HG03457 (cell line): Measurements from ENCODE around the gene LPP.

Source experiments
- ATAC-seq: cut with Tn5 transposase; IDR thresholded peaks from one replicate; pipeline ENCODE4 v1.9.1; 2021; ENCODE audit warnings: moderate number of reproducible peaks; ENCODE audit not compliant: unreplicated experiment

LPP gene

DNA sequence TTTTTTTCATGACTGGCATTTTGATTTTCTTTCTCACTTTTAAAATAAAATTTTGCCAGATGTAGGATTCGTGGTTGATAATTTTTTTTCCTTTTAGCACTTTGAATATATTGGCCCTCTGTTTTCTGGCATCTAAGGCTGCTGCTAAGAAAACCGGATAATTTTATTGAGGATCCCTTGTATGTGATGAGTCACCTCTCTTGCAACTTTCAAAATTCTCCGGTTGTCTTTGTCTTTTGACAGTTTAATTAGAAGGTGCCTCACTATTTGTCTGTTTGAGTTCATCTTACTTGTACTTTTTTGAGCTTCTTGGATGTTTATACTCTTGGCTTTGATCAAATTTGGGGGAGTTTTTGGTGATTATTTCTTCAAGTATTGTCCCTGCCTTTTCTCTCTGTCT is 349.7 kb downstream of the LPP start:
- ATAC-seq: no peak

DNA sequence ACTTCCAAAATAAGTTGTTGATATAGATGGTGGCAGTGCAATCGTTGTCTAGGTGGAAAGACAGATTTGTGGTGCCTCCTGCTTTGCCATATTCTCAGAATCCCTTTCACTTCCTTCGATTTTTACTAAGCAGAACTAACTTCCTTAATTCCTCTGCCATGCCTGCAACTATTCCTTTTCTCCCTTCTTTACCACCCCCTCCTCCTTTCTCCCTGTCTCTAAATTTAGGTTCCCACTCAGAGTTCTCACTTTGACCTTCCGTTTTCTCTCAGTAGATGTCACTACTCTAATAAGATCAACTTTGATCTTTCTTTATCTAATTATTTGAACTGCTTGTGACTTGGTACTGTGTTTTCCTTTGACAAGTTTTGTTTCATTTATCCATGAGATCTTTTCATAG is 351.2 kb downstream of the LPP start:
- ATAC-seq: no peak

DNA sequence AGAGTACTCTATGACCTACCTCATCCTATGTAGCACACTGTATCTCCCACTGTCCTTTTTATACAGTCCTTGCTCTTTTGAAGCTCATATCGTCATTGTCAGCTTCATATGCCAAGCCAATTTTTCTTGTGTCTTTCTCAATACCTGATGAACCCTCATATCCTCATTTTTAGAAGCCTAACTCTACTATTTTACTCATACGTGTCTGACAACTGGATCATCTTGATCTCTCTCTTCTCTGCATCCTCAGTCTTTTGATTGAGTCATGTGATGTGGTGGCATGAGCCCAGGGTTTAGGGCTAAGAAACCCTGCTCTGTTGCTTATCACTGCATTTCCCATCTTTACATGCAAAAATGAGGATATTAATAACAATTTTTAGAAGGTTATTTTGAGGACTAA is 352.0 kb downstream of the LPP start:
- ATAC-seq: no peak

DNA sequence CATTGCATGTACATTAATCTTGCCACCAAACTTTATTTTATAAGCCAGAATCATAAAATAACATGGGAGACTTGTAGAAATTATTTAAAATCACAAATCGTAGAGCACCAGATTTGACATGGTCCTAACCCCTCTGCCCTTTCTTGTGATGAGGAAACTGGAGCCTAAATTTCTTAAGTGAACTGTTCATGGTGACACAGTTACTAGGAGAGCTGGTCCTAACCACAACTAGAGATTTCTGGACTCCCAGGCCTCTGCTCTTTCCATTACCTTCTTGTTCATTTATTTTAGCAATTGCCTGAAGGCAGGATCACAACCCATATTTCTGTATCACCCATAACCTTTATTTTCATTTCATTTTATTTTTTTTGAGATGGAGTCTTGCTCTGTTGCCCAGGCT is 352.5 kb downstream of the LPP start:
- ATAC-seq: no peak

DNA sequence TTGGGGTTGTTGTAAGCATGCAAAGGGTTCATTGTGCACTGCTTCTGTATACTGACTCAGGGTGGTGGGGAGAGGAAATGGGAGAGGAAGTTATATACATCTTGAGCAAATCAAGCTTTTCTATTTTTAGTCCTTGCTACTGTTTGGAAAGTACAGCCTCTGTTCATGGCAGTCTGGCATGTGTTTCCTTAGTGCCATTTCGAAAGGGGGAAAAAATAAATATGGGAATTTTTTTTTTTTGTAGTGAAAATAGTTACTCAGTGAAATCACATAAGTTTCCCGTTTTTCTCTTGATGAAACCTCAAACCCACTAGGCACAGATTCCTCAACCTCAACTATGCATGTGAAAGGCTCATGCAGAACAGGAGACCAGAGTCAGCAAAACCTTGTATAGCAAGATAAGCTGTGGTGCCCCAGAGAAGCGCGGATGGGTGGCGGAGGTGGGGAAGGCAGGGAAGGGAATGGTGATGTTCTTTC is 353.3 kb downstream of the LPP start:
- ATAC-seq: no peak

DNA sequence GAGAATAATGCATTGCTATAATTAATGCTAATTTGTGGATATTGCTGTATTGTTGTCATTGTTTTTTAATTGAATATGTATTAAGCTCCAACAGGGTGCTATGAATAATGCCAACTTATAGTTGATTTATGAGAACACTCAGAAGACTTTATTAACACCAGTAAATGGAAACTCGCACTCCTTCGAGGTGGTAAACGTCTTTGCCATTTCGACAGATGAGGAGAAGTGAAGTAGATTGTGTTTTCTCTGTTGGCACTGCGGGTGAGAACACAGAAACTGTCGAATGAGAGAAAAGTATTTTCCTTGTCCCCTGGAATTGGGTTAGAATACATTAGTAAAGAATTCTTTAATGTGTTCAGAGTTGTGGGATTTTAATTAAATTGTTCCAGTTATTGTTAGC is 354.5 kb downstream of the LPP start:
- ATAC-seq: no peak

DNA sequence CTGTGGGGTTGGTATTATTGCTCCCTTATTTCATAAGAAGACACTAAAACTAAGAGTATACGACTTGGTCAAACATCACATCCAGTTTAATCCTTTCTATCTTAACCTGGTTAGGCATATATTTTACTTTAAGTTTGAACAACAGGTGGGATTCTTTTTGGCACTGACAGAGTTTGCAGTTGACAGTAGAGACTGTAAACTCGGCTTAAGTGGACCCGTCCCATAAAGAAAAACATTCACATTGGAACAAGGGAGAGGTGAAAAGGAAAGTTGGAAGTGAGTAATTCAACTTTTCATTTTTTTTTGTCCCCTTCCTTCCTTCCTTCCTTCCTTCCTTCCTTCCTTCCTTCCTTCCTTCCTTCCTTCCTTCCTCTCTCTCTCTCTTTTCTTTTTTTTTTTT is 355.4 kb downstream of the LPP start:
- no peak for ATAC-seq

DNA sequence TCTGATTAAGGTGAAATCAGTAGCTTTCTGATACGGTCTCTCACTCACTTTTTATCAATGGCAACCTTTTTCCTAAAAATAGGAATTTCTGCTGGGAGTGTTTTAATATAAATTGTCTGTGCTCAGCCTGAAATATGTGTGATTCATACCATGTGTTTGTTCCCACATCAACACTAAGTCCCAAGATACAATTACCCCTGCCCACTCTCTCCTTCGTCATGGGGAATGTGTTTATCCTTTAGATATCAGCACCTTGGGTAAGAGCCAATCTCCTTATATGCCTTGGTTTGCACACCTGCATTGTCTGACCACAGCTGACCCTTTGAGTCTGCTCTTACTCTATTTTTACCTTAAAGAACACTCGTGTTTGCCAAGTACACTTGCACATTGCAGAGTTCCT is 356.4 kb downstream of the LPP start:
- no peak for ATAC-seq

DNA sequence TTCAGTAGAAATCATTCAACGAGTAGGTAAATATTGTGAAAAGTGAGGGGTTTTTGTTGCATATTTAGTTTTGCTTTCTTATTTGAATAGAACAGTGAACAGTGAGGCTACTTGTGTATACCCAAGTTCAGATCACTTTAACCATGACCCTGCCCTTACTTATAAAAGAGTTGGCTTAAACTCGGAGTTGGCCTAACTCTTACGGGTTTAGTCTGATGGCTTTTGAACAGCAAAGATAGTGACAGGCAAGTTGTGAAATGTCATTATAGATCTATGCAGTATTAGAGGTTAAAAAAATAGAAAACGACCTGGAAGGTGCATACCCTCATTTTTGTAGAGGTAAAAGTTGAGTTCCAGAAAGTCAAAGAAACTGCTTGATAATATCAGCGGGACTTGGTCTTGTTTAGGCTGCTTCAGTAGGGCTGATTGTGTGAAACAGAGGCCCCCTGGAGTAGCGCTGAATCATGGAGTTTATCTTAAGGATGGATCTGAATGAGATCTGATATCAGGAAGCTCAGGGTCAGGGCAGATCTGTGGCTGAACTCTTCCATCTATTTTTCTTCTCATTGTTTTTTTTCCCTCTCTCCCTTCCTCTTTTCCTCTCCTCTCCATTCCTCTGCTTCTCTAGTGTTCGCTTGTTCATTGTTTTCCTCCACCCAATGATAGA is 359.8 kb downstream of the LPP start:
- no peak for ATAC-seq

DNA sequence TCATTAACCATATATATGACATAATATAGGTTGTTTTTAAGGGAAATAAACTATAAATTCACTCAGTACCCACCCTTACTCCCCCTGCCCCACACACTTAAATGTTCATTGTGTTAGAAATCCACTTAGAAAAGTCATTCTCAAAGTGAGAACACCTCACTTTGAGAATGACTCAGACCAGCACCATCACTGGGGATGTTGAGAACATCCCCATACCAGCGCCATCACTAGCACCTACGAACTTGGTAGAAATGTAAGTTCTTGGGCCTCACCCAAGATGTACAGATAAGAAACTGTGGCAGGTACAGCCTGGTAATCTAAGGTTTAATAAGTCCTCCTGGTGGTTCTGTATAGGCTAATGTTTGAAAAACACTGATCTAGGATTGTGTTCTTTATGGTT is 362.6 kb downstream of the LPP start:
- no peak for ATAC-seq

DNA sequence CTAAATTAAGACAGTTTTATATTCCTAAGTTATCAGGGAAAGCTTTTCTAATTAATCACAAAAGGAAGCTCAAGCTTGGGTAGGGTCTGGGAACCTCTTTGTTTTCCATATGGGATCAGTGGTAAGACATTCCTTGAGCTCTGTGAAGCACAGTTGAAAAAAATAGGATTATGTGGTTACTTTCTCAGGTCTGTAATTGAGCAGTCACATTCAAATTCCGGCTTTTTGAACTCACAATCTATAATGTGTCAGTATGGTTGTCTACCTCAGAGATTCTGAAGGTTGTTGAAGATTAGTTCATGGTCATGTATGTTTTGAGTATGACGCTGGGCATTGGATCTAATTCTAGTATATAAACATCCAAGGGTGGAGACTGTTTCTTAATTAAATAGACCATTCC is 364.5 kb downstream of the LPP start:
- ATAC-seq: no peak

DNA sequence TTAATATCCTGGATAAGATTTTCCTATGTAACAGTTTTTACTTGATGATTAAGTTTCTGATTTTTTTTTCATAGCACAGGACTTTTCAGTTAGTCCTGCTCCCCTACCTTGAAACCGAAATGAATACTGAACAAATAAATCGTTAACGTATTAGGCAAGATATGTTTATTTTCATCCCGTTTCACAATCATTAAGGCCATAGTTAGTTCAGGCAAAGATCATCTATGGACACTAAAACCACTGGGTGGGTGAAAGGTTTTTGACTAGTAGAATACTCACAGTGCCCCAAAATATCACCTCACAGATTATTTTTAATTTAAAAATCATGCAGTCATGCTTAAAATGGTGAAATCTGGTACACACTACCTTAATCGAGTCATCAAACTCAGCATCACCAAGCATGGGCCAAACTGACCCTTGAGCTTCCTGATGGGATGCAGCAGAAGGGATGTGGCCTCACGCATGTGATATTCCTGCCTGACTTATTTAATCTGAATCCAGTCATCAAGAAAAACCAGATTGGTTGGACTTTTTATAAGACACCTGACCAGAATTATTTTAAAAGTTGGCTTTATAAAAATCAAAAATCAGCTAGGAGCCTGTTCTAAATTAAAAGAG is 365.0 kb downstream of the LPP start:
- no peak for ATAC-seq

DNA sequence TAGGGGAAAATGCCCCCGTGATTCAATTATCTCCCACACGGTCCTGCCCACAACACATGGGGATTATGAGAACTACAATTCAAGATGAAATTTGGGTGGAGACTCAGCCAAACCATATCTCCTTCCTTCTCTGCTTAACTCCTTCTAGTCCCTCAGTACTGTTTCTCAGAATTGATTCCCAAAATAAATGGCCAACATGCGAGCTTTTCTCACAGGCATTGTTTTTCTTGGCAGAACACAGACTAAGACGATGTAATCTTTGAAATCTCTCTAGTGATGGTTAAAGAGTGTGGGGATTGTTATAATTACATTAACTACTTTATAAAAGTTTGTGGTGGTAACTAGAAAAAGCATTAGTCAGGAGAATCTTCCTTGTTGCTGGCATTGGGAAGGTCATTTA is 366.5 kb downstream of the LPP start:
- no peak for ATAC-seq

DNA sequence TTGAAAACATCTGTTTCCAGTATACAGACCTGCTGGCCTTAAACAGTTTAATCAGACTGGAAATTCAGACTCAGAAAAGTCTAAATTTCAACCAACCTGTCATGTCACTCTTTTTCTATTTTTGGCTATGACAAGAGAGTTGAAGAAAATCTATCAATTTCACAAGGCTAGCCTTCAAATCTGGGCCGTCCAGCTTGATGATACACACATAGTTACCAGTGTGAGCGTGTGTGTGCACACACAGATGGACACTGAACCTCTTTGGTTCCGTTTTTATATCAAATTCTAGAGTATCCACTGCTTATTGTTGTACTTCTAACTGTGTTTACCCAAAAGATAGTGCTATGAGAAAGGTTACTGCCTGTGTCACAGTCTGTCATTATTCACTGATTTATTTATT is 368.2 kb downstream of the LPP start:
- ATAC-seq: no peak

DNA sequence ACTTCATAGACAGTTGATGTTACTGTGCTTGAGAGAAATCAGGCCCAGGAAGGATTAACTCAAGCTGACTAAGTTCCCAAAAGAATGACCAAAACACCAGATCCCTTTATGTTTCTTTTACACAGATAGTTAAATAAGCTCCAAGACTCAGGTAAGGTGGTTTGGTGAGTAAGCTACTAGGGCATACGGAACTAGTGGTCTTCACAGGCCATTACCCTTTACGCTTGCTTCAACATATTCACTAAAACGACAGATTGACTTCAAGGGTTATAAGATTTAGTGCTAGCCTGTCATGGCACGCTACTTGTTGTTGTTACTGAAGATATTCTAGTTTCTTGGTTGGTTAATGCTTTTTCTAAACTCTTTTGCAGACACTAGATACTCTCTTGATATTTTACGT is 369.3 kb downstream of the LPP start:
- no peak for ATAC-seq

DNA sequence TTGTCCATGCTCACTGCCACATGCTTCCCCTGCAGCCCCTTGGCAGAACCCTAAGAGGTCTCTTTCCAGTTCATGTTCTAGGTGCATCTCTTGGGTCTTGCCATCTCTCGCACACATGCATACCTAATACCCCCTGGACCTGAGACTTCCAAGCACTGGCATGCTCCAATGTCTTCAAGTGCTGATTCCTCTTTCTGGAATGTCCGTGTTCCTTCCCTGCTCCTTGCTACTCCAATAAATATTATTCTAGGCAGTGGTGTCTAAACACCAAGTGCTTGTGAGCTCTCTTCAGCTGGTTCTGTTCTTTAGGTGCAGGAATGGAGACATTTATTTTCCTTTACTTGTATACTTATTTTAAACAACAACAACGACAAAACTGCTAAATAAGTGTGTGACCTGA is 370.1 kb downstream of the LPP start:
- ATAC-seq: no peak

DNA sequence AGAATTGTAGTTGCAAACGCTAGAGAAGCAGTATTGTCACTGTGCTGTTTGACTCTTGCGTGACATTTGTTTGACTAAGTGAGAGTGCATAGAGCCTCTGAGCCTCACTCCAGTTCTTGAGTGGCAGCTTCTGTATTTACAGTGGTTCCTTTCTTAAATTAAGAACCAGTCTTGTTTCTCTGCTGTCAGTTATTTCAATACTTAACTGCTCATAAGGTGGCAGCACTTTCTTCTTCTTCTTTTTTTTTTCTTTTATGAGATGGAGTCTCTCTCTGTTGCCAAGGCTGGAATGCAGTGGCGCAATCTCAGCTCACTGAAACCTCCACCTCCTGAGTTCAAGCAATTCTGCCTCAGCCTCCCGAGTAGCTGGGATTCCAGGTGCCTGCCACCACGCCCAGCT is 372.1 kb downstream of the LPP start:
- ATAC-seq: no peak

DNA sequence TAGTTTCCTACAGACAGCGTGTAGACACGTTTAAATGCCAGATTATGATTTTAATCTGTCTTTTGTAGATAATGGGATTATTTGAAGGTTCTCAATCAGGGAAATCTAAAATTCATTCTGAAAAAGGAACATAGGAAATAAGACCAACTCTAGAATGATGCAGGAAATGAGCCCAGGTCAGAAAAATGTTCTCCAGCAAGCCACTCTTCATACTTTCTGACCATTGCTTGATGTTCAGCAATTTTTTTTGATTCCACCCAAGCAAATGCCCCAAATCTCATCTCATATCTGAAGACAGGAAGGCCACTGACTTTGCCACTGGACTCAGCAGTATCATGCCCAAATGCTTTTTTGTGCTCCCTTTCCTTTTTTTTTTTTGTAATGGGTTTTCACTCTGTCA is 373.4 kb downstream of the LPP start:
- no peak for ATAC-seq

DNA sequence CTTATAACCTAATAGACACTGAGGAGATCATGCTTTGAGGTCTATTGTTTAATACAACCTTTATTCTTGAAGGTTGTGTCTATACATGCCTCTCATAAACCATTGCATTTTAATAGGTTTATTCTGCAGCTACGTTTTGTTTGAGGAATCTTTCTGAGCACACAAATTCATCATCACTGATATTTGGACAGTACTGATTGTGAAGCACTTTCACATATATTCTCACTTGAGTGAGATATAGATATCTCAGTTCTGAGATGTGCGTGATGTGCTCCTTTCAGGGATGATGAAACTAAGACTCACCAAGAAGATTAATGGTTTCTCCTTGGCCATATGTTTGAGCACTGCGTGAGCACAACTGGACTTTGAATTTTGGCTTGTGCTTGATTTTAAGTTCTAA is 374.4 kb downstream of the LPP start:
- no peak for ATAC-seq

DNA sequence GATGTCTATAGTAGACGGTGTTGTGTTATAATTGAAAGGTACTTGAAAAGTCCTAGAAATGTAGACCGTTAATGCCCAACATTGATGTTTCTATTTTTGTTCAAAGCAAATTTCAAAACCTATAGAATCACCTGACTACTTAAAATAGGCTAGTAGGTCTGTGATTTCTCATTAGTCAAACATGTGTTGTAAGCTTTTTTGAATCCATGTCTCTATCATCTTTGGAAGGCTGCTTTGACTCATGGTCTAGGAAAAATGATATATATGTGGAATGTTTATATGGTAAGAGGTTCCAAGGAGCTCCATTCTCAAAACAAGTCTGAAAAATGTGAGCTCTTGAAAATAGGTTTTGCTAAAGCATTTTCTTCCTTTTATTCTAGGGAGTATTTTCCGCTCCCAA is 375.3 kb downstream of the LPP start:
- ATAC-seq: no peak

DNA sequence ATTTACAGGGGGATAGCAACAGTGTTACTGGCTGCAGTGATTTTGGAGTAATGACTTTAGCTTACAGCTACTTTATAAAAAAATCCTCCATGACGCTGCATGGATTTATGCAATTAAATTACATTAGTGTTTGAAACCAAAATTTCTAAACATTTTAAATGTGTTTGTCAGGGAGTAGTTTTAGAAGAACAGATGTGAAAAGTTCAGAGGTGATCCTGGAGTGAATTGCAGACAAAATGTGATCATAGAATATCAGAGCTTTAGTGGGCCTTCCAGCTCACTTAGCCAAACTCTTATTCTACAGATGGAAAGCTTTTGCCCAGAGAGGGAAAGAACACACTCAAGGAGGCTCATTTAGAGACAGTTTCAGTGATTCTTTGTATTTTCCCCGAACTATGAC is 376.3 kb downstream of the LPP start:
- no peak for ATAC-seq

DNA sequence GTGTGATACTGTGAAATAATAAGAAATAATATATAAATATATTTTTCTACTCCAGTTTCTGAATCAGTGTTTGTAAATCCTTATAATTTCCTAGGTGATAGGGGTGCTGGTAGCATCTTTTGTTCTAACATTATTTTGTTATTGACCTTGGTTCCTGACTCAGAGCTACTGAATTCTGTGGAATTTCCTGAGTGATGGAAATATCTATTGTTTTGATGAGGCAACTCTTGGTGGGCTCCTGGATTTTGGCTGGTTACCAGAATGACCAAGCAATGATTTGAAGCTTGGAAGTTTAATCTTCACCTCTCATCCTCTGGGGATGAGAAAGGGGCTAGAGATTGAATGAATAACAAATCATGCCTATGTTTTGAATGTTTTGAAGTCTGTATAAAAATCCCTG is 377.3 kb downstream of the LPP start:
- ATAC-seq: no peak

DNA sequence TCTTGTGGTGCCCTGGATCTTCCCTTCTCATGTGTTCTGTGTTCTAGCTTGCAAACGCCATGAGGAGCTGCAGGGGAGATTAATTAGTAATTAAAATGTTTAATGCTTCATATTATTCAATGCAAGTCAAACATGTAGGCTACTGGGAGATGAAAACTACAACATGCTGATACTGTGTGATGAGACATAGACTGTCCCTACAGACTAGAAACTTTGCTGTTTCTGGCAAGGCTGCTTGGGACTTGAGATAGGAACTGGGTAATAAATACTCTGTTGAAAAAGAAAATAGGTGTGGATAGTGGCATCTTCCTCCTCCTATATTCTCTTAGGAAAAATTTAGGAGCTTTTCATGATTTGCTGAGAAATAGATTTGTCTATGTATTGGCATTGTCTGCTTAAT is 379.2 kb downstream of the LPP start:
- no peak for ATAC-seq
